HG03442 (cell line): Measurements from ENCODE around the gene DDX52.
"Not testable (repeated sequence)": the region's sequence is repeated elsewhere in the genome, so short reads cannot be mapped to it uniquely, and the experiment has no call there.

Experiments
- ATAC-seq: cut with Tn5 transposase; IDR thresholded peaks from one replicate; pipeline ENCODE4 v1.9.1; 2021; ENCODE audit warnings: mild to moderate bottlenecking, moderate library complexity; ENCODE audit not compliant: unreplicated experiment

DDX52 gene, protein sequence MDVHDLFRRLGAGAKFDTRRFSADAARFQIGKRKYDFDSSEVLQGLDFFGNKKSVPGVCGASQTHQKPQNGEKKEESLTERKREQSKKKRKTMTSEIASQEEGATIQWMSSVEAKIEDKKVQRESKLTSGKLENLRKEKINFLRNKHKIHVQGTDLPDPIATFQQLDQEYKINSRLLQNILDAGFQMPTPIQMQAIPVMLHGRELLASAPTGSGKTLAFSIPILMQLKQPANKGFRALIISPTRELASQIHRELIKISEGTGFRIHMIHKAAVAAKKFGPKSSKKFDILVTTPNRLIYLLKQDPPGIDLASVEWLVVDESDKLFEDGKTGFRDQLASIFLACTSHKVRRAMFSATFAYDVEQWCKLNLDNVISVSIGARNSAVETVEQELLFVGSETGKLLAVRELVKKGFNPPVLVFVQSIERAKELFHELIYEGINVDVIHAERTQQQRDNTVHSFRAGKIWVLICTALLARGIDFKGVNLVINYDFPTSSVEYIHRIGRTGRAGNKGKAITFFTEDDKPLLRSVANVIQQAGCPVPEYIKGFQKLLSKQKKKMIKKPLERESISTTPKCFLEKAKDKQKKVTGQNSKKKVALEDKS

DNA sequence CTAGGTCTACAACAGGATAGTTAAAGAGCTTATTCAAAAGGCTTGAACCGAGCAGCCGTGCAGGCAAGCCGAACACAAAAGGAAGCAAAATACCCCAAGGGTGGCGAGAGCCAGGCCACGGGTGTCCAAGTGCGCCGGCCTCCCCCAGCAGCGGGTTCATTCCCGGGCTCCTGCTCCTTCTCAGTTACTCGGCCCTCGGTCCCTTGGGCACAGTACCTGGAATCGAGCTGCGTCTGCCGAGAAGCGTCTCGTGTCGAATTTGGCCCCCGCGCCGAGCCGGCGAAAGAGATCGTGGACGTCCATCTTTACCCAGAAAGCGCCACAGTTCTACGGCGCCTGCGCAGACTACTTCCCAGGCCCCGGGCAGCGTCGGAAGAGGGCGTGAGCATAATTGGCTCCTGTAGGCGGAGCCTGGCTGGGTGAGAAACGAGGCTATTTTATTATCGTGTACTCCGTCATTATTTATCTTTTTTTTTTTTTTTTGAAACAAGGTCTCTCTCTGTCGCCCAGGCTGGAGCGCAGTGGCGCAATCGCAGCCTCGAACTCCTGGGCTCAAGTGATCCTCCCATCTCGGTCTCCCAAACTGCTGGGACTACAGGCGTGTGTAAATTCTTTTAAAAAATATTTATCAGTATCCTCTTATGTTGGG is at the start of gene DDX52:
DDX52 (minus strand) TSS at position 329 of the 649 bp plus-strand sequence; CDS start at position 303, 26 bp downstream.
- peak; percentile 82 for ATAC-seq

DNA sequence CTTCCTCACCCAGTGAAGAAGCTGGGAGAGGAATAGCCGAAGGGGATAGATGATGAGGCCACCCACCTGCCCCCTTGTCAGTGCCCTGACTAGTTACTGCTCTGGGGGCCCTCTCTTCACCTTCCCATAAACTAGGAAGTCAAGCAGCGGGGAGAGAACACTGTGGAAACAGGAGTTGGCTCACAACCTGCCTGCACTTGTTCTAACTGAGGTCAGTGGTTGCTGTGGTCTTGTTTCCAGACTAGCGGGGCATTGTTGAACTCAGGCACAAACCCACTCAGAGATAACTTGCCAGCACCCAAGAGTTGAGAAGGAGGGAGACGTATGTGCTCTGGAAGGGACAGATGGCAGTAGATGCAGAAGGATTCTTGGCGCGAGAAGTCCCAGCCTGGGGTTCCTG is 48.6 kb upstream of the DDX52 start:
- no peak for ATAC-seq

DNA sequence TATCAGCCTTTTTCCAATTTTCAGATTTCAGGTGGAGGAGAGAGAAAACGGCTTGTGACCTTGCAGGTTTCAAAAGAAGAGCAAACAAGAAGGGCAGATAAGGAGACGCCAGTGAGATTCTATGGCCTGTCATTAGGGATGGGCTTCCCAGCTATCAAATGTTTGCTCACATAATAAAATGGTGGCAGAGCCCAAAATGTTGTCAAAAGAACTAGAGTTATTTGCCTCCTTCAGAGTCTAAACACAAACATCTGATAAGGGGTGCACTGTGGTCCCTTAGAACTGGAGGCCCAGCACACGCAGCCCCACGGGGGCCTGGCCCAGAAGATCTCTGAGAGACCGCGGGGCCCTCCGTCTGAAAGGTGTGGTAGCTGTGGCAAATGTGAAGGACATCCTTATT is 46.1 kb upstream of the DDX52 start:
- ATAC-seq = no peak

DNA sequence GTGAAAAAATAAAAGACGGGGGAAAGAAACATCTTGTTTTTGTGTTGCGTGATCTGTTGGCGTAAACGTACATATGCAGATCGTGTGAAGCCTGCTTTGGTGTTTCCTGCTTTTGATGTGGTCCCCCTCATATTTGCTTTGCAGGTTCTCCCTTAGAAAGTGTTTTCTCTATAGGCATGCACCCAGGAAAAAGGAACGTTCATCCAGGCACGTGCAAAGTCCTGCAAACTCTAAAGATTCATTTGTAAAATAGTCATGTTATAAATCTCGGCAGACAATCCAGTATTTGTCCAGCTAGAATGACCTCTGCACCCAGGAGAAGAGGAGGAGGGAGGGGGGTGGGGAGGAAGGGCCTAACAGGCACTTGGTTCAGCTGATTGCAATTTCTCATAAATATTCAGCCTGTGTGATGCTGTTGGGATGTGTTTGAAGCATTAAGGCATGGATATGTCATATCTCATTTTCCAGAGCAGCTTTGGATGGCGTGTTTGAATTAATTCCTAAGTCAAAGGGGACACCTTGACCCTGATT is 40.3 kb upstream of the DDX52 start:
- no peak for ATAC-seq

DNA sequence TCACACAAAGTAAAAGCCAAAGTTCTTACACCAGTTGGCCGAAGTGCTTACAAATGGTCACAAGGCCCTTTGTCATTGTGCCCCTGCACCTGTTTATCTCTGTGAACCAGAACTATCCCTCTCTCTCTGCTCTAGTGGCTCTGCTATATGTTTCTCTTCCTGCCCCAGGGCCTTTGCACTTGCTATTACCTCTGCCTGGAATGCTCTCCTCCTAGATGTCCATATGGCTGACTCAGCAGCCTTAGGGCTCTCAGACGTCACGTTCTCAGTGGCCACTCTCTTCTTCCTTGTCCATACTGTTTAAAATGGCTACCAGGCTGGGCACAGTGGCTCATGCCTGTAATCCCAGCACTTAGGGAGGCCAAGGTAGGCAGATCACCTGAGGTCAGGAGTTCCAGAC is 38.8 kb upstream of the DDX52 start:
- ATAC-seq = no peak

DNA sequence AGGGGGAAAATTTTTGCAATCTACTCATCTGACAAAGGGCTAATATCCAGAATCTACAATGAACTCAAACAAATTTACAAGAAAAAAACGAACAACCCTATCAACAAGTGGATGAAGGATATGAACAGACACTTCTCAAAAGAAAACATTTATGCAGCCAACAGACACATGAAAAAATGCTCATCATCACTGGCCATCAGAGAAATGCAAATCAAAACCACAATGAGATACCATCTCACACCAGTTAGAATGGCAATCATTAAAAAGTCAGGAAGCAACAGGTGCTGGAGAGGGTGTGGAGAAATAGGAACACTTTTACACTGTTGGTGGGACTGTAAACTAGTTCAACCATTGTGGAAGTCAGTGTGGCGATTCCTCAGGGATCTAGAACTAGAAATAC is 36.7 kb upstream of the DDX52 start:
- ATAC-seq = not testable (repeated sequence)

DNA sequence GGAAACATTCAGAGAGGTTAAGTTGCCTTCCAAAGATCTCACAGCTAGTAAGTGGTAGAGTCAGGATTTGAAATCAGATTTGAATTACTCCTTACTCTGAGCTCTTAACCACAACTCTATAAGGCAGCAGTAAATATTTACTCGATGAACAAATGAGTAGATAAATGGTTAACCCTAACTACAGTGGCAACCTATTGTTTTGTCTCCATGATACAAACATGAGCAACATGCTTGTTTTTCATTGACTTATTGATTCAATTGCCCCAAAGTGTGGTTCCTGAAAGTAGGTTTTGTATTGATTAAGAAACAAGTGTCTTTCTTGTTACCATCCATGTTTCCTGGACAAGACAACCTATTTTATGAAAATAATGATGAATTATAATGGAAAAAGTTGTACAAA is 34.8 kb upstream of the DDX52 start:
- ATAC-seq = no peak

DNA sequence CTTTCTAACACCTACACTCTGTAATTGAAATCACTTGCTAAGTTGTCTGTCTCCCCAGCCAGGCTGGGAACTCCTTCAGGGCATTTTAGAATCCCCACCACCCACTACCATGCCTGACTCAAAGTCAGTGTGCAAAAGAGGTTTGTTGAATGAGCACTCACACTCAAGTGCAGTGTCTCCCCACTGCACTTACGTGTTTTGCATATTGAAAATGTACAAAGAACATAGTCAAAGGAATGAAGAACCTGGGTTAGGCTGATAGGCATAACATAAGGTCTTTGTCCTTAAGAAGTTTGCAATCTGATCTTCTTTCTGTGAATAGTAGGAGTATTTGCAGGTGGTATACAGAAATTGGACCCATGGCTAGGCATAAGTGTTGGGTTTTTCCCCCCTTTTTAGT is 33.8 kb upstream of the DDX52 start:
- no peak for ATAC-seq

DNA sequence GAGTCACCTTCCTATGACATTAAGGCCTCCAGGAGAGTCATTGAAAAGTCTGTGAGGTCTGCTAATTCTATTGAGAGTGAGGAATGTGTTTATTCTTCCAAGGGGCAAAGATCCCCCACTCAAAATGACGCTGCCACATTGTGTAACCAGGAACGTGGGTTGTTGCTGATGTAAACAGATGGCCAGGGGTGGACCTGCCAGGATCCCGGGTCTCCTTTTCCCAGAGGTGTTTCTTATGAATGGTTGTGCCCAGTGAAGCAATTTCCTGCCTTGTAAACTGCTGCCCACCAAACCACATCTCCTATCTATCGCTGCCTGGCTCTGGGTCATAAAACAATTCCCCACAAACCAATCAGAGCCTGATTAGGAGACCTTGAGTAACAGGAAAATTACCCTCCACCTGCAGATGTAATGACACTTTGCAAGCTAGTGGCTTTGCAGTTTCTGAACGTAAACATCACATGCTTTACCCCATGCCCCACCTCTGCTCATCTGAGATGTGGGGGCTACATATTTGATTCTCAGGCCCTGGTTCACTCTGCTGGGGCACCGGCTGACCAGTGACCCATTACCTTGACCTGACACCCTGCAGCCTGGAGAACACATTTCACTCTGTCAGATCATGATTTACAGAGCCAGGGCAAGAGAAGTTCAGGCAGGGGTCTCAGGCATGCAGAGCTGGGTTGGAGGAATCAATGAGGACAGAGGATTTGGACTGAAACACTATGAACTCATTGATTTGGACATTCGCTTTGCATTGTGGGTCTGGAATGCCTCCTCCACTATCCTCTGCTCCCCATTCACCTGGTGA is 33.1 kb upstream of the DDX52 start:
- no peak for ATAC-seq

DNA sequence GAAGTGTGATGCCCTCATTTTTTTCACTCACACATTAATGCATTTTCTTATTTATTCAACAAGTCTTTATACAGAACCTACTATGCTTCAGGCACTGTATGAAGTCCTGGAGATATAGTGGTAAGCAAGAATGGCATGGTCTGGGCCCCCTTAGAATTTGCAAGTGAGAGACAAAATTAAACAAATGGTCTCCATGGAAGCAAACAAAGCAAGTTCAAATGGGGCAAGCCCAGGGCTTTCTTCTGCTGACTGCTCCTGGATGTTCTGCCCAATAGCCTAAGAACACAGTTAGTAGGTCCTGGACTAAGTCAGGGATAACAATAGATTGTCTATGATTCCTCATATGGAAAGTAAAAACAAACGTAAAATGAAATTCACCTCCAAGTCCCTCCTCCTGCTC is 31.3 kb upstream of the DDX52 start:
- no peak for ATAC-seq

DNA sequence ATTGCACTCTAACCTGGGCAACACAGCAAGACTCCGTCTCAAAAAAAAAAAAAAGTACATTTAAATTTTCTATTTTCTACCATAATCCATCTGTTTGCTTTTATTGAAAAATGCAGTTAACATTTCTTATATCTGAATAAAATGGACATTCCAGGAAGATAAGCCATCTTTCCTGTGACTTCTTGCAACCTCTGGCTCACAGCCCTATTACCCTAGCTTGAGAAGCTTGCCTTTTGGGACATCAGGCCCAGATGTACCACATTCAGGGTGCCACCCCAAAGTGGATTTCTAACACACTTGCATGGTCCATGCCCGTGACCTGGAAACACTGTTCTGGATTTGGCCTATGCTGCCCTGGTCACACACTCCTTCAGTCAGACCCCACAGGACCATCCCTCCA is 30.1 kb upstream of the DDX52 start:
- no peak for ATAC-seq

DNA sequence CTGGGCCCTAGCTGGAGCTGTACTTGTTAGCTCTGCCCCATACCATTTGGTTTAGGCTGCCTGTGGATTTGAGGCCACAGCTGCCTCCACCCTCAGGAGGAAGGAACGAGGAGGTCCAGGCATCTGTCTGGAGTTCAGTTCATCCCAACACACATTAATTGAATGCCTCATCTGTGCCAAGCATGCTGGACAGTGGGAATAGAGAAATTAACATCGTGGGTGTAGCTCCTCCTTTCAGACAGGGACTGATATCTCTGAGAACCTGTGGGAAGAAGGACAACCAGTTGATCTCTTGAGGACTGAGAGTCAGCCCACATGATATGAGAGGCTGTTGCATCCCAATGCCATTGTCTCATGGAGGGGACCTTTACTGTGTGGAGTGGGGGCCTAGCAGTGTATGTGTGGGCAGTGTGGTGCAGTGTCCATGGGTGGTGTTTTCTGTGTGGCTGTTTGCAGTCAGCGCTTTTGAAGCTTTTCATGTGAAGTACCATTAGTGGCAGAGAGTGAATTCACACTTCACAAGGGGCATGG is 29.4 kb upstream of the DDX52 start:
- no peak for ATAC-seq

DNA sequence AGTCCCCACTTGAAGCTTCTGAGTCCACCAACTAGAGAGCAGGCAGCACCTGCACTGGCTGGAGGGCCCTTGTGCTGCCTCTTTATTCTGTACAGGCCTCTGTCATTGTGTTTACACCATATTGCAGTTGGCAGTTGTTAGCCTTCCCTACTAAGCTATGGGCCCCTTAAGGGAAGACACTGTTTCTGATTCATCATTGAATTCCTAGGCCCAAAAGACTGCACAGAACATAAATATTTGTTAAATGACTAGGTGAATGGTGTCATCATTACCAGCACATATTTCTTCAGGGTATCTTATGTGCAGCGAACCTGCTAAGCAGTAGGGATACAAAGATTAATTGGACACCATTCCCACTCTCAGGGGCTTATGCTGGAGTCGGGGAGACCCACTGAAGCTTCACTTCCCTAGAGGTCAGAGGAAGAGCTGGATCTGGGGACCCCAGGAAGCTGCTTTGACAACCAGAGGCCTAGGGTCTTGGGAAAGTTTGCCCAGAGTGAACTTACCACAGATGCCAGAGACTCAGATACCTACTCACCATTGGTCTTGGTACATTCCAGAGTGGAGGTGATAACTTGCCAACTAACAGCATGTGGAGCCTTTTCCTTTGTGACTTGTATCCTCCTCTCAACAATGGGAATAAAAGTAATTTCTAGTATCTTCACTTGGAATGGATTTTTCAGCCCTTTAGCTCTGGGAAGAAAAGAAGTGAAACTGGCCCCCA is 28.7 kb upstream of the DDX52 start:
- ATAC-seq = no peak

DNA sequence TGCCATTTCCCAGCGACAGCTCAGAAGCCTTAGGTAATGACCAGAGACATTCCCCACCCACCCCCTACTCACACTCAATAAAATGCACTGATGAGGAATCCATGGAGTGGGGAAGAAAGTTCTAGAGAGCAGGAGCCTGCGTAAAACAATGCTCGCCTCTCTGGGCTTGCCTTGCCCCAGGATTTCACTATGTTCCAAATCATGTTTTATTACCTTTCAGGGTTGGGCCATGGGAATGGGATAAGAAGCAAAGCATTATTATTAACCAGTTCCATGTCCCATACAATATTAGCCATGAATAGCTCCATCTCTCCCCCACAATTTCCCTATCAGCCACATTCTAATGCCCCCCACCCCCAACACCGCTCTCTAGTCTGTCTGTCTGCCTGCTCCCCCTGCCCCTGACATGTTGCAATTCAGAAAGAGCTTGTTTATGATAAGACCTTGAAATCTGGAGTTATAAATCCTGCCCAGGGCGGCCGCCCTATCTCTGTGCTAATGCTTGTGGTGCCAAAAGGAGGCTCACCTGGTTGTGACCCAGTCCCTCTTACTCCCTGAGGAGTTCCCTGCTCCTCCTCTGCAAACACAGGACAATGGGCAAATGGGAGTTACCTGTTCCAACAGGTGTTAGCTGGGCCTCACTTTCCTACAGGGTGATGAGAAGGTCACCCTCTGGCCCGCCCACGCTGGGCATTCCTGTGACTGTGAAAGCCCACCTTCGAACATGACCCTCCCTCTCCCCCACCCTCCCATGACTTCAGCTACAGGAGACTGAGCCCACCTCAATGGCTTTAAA is 28.0 kb upstream of the DDX52 start:
- no peak for ATAC-seq

DNA sequence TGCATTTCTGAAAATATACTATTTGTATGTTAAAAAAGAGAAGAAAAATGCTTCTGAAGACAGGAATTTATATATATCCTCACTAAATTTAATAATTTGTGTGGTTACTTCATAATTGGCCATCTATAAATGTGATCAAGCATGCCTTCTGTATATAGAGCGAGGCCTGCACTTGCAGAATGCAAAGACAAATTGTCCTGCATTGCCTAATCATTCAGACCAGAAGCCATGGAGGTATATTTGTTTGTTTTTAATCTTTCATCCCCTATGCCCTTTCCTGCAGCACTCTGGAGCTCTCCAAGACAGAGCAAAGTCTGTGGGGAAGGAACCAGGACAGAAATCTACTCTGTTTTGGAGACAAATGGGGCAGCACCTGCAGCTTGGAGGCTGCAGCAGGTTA is 23.8 kb upstream of the DDX52 start:
- ATAC-seq = no peak

DNA sequence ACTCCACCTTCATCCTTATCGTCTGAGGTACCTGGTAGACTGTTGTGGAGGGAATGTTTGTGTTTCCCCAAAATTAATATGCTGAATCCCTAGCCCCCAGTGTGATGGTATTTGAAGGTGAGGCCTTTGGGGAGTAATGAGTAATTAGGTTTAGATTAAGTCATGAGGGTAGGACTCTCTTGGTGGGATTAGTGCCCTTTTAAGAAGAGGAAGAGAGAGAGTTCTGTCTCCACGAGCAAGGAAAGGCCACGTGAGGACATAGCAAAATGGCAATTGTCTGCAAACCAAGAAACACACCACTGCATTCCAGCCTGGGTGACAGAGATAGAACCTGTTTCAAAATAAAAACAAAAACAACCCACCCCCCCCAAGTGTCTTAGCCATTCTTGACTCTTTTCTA is 21.0 kb upstream of the DDX52 start:
- ATAC-seq = no peak

DNA sequence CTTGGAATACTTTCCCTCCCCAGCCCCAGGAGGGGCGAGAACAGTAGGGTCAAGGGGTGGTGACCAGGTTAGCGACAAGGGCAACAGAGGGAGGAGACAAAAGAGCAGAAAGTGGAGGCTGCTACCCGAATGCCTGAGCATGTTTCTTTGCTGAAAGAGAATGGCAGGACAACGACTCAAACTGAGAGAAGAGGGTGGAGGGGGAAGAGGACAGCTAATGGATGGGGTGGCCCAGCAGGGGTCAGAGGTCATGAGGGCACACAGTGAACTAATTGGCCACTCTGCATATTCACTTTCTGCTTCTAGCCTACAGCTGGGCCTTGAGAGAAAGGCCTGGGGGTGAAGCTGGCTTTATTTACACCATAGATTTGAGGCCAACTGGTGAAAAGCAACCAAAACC is 19.1 kb upstream of the DDX52 start:
- no peak for ATAC-seq

DNA sequence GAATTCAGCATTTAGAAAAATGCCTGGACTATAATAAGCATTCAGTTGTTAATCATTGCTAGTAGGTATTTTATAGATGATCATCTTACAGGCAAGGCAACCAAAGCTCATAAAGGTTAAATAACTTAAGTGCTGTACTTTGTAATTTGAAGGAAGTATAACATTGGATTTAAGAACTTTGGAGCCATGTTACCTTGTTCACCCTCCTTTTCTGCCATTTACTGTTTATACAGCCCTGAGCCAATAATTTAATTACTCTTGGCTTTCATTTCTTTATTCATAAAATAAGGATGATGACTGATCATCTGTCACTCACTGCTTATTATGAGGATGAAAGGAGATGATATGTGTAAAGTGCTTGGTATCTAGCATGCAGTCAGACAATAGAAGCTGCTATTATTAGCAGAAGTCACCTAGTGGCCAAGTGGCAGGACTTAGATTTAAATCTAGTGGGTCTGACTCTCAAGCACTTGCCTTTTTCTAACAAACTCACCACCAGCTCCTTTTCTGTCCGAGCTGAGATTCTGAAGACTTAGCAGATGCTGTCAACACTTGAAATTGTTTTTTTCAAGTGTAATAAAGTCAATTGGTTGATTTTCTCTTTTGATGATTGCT is 18.3 kb upstream of the DDX52 start:
- no peak for ATAC-seq

DNA sequence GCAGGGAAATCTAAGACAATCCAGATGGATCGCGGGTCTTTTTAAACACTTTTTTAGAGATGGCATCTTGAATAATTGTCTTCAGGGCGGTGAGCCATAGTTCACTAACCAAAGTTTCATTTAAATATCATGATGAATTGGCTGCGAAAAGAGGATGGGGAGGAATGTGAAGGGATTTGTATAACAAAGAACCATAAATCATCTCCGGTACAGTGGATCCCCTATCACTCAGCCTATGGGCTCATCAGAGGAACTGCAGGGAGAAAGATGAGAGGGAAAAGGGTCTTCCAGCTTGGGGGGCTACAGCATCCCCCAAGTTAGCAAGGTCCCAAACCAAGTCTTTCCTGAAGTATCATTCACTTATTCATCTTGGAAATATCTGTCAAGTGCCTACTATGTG is 16.7 kb upstream of the DDX52 start:
- no peak for ATAC-seq
